Prostate gland (tissue), 2 donors: Measurements from ENCODE around the gene MDC1. TPM values are rescaled to one million over a fixed set of nuclear protein-coding genes. Genes with fewer than 3 reads are reported as not detected.
A peak's percentile ranks its signal among the peaks of the same experiment; 100 is the strongest.
"Not testable (repeated sequence)": the region's sequence is repeated elsewhere in the genome, so short reads cannot be mapped to it uniquely, and the experiment has no call there.

ENCODE experiments used
- DNase-seq: peaks from one replicate; pipeline ENCODE4 v3.0.0-alpha.2; 2019; ENCODE audit warnings: low spot score
- H3K27ac ChIP-seq, 2 donors: fragments of 200-600 bp; sonication (generic); 2 replicates each; pipeline ENCODE4 v1.5.1; 2017 to 2019
- H3K27me3 ChIP-seq: fragments of 200-600 bp; sonication (generic); replicated peaks from 2 replicates; pipeline ENCODE4 v1.5.1; 2019; ENCODE audit not compliant: insufficient read depth
- H3K36me3 ChIP-seq, 2 donors: fragments of 200-600 bp; sonication (generic); 1 replicate in 1 of 2; 2 replicates in 1 of 2; pipeline versions ENCODE4 v1.5.1 to v1.8.1; 2017 to 2019
- H3K4me1 ChIP-seq: fragments of 200-600 bp; sonication (generic); replicated peaks from 2 replicates; pipeline ENCODE4 v1.5.1; 2019
- H3K4me3 ChIP-seq, 2 donors: fragments of 200-600 bp; sonication (generic); 2 replicates each; pipeline ENCODE4 v1.5.1; 2017 to 2019
- H3K9me3 ChIP-seq: fragments of 200-600 bp; sonication (generic); 2 replicates; pipeline ENCODE4 v1.5.1; 2017
- POLR2A ChIP-seq: fragments of 450-650 bp; IDR thresholded peaks from one replicate; pipeline ENCODE4 v1.6.1; 2016; ENCODE audit warnings: antibody characterized with exemption, mild to moderate bottlenecking
- POLR2AphosphoS5 ChIP-seq: sonication (generic); formaldehyde crosslinking; IDR thresholded peaks from one replicate; pipeline ENCODE4 v1.6.1; 2017; ENCODE audit warnings: antibody characterized with exemption
- WGBS: methylation state at CpG from one replicate; pipeline ENCODE4 v1.1.5; 2018; 5-methylcytosine and 5-hydroxymethylcytosine counted together
- intact Hi-C: fragments of 100-400 bp; cut with DNase I; formaldehyde crosslinking; loops from one replicate; pipeline ENCODE4 v1.14.2; 2022
- total RNA-seq, 2 donors: library from RNA; depleted of rRNA; stranded (reverse); fragments of >200 nt; gene quantifications; one replicate each; pipeline ENCODE4 v1.1.0, GENCODE V29; 2016
- TF ChIP-seq, protein P1 (sequence below), 4 experiments: fragments of 200-600 bp in 2 of 4; fragments of 450-650 bp in 2 of 4; sonication (generic) in 2 of 4; IDR thresholded peaks; 1 replicate in 3 of 4; 2 replicates in 1 of 4; pipeline ENCODE4 v1.5.1; 2016 to 2019; ENCODE audit warnings: antibody characterized with exemption in 4 of 4, mild to moderate bottlenecking in 2 of 4, moderate library complexity in 2 of 4

The MDC1 gene, protein sequence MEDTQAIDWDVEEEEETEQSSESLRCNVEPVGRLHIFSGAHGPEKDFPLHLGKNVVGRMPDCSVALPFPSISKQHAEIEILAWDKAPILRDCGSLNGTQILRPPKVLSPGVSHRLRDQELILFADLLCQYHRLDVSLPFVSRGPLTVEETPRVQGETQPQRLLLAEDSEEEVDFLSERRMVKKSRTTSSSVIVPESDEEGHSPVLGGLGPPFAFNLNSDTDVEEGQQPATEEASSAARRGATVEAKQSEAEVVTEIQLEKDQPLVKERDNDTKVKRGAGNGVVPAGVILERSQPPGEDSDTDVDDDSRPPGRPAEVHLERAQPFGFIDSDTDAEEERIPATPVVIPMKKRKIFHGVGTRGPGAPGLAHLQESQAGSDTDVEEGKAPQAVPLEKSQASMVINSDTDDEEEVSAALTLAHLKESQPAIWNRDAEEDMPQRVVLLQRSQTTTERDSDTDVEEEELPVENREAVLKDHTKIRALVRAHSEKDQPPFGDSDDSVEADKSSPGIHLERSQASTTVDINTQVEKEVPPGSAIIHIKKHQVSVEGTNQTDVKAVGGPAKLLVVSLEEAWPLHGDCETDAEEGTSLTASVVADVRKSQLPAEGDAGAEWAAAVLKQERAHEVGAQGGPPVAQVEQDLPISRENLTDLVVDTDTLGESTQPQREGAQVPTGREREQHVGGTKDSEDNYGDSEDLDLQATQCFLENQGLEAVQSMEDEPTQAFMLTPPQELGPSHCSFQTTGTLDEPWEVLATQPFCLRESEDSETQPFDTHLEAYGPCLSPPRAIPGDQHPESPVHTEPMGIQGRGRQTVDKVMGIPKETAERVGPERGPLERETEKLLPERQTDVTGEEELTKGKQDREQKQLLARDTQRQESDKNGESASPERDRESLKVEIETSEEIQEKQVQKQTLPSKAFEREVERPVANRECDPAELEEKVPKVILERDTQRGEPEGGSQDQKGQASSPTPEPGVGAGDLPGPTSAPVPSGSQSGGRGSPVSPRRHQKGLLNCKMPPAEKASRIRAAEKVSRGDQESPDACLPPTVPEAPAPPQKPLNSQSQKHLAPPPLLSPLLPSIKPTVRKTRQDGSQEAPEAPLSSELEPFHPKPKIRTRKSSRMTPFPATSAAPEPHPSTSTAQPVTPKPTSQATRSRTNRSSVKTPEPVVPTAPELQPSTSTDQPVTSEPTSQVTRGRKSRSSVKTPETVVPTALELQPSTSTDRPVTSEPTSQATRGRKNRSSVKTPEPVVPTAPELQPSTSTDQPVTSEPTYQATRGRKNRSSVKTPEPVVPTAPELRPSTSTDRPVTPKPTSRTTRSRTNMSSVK (N-terminal part only)
- total RNA-seq = 10 to 100 TPM; 20.5 to 26.3 TPM

DNA sequence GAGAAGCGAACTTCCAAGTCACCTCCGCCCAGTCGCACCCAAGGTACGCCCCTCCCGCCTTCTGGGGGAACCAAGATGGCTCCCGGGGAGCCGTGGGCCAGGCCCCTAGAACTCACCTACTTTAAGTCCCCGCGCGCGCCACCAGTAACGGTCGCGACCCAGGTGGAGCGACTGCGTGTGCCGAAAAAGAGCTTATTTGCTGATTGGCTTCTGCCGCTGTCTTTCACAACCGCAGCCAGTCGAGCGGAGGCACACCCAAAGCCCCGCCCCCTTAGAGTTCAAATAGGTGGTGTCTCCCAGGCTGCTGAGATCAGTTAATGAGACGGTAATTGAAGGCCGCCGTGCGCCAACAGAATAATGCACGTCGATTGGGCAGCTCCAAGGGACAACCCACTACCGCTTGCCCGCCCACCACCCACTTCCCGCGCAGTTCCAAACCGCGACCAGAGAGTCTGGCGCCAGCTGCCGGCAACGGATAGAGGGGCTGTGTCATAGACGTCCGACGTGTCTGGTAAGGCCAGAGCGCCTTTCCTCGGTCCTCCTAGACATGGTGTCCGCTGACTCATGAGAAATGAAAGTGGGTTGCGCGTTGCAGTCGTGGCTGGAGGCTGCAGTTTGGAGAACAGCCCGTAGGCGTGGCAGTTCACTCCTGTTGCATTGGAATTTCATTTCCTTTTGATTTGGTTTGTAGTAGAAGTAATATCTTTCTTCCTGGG, at the start of gene MDC1:
TSS of gene MDC1 (minus strand) at position 153 of the 716 bp plus-strand sequence. CDS start 2,106 bp downstream, outside the sequence.
- peak within 1 kb of the TSS; percentile 58 to 74 for H3K4me3 ChIP-seq
- H3K4me1 ChIP-seq = peaks cover 8% of the 10 kb centered on the region
- no peaks in the 10 kb centered on the region for H3K9me3 ChIP-seq
- intact Hi-C loops = no loop called here
- peak within 1 kb of the TSS; percentile 84 to 90 for H3K27ac ChIP-seq
- TF ChIP-seq POLR2A = peak; percentile 89
- TF ChIP-seq POLR2AphosphoS5 = peak; percentile 99
- TF ChIP-seq, protein P1, sequence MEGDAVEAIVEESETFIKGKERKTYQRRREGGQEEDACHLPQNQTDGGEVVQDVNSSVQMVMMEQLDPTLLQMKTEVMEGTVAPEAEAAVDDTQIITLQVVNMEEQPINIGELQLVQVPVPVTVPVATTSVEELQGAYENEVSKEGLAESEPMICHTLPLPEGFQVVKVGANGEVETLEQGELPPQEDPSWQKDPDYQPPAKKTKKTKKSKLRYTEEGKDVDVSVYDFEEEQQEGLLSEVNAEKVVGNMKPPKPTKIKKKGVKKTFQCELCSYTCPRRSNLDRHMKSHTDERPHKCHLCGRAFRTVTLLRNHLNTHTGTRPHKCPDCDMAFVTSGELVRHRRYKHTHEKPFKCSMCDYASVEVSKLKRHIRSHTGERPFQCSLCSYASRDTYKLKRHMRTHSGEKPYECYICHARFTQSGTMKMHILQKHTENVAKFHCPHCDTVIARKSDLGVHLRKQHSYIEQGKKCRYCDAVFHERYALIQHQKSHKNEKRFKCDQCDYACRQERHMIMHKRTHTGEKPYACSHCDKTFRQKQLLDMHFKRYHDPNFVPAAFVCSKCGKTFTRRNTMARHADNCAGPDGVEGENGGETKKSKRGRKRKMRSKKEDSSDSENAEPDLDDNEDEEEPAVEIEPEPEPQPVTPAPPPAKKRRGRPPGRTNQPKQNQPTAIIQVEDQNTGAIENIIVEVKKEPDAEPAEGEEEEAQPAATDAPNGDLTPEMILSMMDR (IDR thresholded peaks at IDR 0.05) = peak in 3 of 4 experiments; percentile 16 to 68 (median 59)
- DNase-seq = peak; percentile 100
- under 1% methylated on average over 45 of the region's 48 CpGs for WGBS
- no peaks in the 10 kb centered on the region for H3K27me3 ChIP-seq
- H3K36me3 ChIP-seq = peaks cover 0 to 4% of the 10 kb centered on the region in 2 donors

DNA sequence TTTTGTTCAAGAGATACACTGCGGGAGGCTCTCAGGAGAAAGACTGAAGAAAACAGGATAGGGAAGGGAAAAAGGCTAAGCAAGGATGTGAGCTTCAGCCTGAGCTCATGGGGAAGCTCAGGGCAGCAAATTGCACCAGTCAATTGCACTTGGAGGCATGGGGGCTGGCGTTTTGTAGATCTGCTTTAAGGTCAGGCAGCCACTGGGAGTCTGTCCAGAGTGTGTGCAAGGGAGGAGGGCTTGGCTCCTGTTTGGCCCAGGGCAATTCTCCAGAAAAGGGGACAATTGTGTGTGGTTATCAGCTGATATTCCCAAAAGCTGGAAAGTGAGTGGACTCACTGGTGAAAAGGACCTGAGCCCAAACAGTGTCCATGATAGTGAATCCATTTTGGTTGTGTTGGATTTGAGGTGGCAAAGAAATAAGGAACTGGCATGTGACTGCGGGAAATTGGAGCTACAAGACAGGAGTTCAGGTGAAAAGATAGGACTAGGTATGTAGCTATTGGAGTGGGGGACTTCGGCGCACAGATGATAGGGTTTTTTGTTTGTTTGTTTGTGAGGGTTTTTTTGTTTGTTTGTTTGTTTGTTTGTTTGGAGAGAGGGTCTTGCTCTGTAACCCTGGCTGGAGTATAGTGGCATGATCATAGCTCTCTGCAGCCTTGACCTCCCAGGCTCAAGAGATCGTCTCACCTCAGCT, 49.5 kb upstream of the MDC1 start:
- Histone ChIP-seq H3K4me1 (peaks cover 6% of the 10 kb centered on the region), H3K4me3 (no peak overlapping the region), H3K9me3 (no peaks in the 10 kb centered on the region), H3K27me3 (no peaks in the 10 kb centered on the region), H3K36me3 (no peaks in the 10 kb centered on the region), H3K27ac (no peak overlapping the region)
- DNase-seq = no peak
- intact Hi-C loops = no loop called here
- 88% methylated on average over 6 of the region's 6 CpGs for WGBS
- no peak for TF ChIP-seq POLR2A
- TF ChIP-seq, protein P1 (IDR thresholded peaks at IDR 0.05) = no peak
- TF ChIP-seq POLR2AphosphoS5 = no peak

DNA sequence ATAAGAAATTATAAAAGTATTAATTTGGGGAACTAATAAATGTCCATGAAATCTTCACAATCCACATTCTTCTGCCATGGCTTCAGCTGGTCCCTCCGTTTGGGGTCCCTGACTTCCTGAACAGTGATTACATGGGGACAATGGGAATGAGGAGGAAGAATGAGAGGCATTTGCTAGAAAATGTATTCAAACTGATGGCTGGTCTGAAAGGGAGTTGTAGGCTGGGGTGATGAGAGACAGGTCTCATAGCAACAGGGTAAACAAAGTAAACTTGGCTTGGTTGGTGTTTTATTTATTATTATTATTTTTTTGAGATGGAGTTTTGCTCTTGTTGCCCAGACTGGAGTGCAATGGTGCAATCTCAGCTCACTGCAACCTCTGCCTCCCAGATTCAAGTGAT, 48.4 kb upstream of the MDC1 start:
- H3K4me3 ChIP-seq, DNase-seq, H3K4me1 ChIP-seq, H3K27me3 ChIP-seq, H3K27ac ChIP-seq, H3K9me3 ChIP-seq, H3K36me3 ChIP-seq, intact Hi-C loops: not testable (repeated sequence)
- WGBS = 68% methylated on average over 1 of the region's 1 CpG

DNA sequence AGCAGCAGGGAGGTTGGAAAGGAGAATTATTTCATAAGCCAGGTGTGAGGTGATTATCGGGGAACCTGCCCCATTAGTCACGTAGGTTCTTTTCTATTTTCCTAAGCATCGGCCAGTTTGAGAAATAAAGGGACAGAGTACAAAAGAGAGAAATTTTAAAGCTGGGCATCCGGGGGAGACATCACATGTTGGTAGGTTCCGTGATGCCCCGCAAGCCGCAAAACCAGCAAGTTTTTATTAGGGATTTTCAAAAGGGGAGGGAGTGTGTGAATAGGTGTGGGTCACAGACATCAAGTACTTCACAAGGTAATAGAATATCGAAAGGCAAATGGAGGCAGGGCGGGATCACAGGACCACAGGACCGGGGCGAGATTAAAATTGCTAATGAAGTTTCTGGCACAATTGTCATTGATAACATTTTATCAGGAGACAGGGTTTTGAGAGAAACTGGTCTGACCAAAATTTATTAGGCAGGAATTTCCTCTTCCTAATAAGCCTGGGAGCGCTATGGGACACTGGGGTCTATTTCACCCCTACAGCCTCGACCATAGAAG, 47.5 kb upstream of the MDC1 start:
- intact Hi-C loops, H3K27me3 ChIP-seq, H3K4me1 ChIP-seq, DNase-seq, H3K9me3 ChIP-seq, H3K36me3 ChIP-seq, H3K4me3 ChIP-seq: not testable (repeated sequence)
- peak overlapping the region in 1 of 2 donors; percentile 63 for H3K27ac ChIP-seq
- 39% methylated on average over 13 of the region's 13 CpGs for WGBS
- TF ChIP-seq POLR2AphosphoS5 = peak; percentile 0
